Measurements from ENCODE around the gene TTLL11. TPM values are rescaled to one million over a fixed set of nuclear protein-coding genes. Genes with fewer than 3 reads are reported as not detected.

The TTLL11 gene, protein sequence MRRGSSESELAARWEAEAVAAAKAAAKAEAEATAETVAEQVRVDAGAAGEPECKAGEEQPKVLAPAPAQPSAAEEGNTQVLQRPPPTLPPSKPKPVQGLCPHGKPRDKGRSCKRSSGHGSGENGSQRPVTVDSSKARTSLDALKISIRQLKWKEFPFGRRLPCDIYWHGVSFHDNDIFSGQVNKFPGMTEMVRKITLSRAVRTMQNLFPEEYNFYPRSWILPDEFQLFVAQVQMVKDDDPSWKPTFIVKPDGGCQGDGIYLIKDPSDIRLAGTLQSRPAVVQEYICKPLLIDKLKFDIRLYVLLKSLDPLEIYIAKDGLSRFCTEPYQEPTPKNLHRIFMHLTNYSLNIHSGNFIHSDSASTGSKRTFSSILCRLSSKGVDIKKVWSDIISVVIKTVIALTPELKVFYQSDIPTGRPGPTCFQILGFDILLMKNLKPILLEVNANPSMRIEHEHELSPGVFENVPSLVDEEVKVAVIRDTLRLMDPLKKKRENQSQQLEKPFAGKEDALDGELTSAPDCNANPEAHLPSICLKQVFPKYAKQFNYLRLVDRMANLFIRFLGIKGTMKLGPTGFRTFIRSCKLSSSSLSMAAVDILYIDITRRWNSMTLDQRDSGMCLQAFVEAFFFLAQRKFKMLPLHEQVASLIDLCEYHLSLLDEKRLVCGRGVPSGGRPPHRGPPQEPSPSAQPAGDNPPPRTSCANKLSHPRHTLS
- 1 to 10 TPM; 2.5 to 2.6 TPM for total RNA-seq

DNA sequence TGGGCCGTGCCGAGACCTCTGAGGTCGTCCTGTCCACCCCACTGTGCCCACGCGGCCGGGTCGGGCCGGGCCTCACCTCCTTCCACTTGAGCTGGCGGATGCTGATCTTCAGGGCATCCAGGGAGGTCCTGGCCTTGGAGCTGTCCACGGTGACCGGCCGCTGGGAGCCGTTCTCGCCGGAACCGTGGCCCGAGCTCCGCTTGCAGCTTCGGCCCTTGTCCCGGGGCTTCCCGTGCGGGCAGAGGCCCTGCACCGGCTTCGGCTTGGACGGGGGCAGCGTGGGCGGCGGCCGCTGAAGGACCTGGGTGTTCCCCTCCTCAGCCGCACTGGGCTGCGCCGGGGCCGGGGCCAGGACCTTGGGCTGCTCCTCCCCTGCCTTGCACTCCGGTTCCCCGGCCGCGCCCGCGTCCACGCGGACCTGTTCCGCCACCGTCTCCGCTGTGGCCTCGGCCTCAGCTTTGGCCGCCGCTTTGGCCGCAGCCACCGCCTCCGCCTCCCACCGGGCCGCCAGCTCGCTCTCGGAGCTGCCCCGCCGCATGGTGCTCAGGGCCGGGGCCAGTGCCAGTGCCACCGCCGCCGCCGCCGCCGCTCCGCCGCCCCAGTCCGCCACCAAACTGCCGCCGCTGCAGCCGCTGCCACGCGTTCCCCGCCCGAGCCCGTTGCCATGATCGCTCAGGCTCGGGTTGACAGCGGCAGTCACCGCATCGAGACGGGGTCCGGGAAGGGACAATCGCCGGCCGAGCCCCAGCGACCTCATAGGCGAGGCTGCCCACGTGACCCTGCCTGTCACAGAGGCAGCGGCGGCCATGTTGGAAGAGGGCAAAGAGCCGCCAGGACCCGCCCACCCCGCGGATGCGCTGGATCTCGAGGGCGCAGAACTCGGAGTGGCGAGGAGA lies at the start of gene TTLL11:
Gene TTLL11 (minus strand): TSS at position 698 of the 896 bp plus-strand sequence. CDS start 160 bp downstream, at position 538.
- Mint-ChIP-seq H3K4me1 (ENCODE audit: low read depth) (peaks cover 32% of the 10 kb centered on the region), H3K9me3 (no peaks in the 10 kb centered on the region), H3K36me3 (ENCODE audit: insufficient read depth in 2 of 2) (peaks cover 0 to 2% of the 10 kb centered on the region in 2 donors), H3K4me3 (peak within 1 kb of the TSS; percentile 84 to 92), H3K27me3 (ENCODE audit: low read depth) (peaks cover 17% of the 10 kb centered on the region), H3K27ac (peak within 1 kb of the TSS; percentile 60)
- peak; percentile 96 to 98 for DNase-seq
- peak; percentile 96 to 97 for ATAC-seq (replicated peaks in 1 of 2)

DNA sequence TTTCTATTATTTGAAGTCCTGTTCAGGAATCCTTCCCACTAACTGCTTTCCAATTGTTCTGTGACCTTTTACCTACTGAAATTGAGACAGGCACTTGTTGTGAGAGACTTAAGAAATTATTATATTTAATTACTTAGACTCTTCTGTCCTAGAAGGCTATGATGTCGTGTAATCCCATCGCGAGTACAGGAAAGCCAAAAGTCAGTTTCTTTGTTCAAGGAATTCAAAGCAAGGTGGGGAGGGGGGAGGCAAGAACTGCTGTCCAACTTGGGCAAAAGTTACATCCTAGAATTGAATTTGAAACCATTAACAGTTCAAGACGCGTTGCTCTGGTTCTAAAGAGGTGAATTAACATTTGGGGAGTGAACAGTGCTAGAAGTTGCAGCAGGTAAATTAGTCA lies 48.6 kb upstream of the TTLL11 start:
- no peak overlapping the region for H3K27ac Mint-ChIP-seq
- H3K27me3 Mint-ChIP-seq (ENCODE audit: low read depth): no peaks in the 10 kb centered on the region
- H3K4me3 Mint-ChIP-seq: no peak overlapping the region
- H3K36me3 Mint-ChIP-seq (ENCODE audit: insufficient read depth in 2 of 2): peaks cover 3 to 7% of the 10 kb centered on the region in 2 donors
- no peaks in the 10 kb centered on the region for H3K4me1 Mint-ChIP-seq (ENCODE audit: low read depth)
- ATAC-seq (replicated peaks in 1 of 2) (no peak), DNase-seq (no peak)
- H3K9me3 Mint-ChIP-seq: no peaks in the 10 kb centered on the region

DNA sequence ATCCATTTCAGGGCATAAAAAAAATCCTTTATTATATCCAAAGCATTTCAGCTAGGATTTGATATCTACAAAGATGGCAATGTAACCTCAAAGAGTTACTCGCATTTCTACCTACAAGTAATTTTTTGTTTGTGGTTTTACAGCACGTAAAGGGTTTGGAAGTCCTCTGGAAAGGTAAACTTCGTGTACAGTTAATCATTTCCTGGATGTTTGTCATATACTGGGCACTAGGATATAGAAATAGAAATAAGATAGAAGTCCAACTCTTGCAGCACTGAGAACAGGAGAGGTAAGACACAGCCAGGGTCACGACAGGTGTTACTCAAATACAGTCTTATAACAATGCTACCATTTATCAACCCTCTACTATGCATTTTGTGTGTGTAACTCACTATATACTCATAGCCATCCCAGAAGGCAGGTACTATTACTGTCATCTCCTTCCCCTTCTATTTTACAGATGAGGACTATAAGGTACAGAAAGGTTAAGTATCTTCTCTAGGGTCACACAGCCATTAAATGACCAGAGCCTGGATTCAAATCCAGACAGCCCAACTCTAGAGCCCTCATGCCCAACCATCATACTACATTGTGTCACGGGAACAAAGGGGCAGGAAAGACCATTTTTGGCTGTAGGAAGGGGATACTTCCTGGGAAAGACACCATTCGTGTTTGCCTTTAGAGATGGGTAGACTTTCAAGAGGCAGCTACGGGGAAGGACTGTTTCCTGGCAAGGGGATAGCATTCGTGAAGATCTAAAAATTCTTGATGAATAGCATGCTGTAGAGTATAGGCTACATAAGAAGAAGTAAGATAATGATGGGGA lies 47.5 kb upstream of the TTLL11 start:
- Mint-ChIP-seq H3K4me3 (no peak overlapping the region), H3K4me1 (ENCODE audit: low read depth) (no peaks in the 10 kb centered on the region), H3K27me3 (ENCODE audit: low read depth) (no peaks in the 10 kb centered on the region), H3K27ac (no peak overlapping the region), H3K9me3 (no peaks in the 10 kb centered on the region), H3K36me3 (ENCODE audit: insufficient read depth in 2 of 2) (peaks cover 3 to 7% of the 10 kb centered on the region in 2 donors)
- DNase-seq: no peak
- ATAC-seq (replicated peaks in 1 of 2): no peak

DNA sequence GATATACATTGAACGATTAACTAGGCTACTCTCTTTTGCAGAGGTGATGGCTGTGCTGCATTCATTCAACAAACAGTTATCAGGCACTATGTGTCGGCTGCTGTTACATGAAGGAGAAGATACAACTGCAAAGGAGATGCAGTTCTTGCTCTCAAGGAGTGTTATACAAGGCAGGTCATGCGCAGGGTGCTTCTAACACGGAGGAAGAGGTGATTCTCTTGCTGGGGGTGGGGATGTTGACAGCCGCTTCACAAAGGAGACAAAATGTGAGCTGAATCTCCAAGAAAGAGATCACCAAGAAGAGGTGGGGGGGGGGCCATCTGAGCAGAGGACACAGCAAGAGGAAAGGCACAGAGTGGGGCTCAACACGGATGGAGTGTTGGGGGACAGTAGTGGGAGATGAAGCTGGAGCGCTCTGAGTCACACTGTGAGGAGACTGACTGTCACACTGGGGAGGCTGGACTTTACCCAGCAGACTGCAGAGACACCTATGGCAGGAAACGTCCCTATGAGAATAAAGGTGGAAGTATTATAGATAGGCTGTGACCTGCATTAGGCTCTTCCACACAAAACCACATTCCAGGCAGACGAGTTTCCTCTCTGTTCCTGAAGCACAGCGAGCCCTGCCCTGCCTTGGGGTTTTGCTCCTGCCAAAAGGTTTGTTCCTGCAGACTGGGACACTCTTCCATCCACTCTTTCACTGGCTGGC lies 45.6 kb upstream of the TTLL11 start:
- no peak for DNase-seq

DNA sequence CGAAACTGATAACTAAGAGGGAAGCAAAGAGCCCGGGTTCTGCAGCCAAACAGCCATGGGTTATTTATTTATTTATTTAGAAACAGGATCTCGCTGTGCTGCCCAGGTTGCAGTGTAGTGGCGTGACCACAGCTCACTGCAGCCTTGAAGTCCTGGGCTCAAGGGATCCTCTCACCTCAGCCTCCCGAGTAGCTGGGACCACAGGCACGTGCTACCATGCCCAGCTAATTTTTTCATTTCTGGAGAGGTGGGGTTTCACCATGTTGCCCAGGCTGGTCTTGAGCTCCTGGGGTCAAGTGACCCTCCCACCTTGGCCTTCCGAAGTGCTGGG lies 42.4 kb upstream of the TTLL11 start:
- DNase-seq: no peak
- Mint-ChIP-seq H3K27me3 (ENCODE audit: low read depth) (peaks cover 10% of the 10 kb centered on the region), H3K36me3 (ENCODE audit: insufficient read depth in 2 of 2) (peaks cover 0 to 1% of the 10 kb centered on the region in 2 donors), H3K9me3 (no peaks in the 10 kb centered on the region), H3K27ac (no peak overlapping the region), H3K4me1 (ENCODE audit: low read depth) (no peaks in the 10 kb centered on the region), H3K4me3 (no peak overlapping the region)
- ATAC-seq (replicated peaks in 1 of 2): no peak

More for the DNA sequence above, 45.6 kb upstream of the TTLL11 start:
- H3K4me1 Mint-ChIP-seq (ENCODE audit: low read depth): no peaks in the 10 kb centered on the region
- peaks cover 1% of the 10 kb centered on the region in 2 donors for H3K36me3 Mint-ChIP-seq (ENCODE audit: insufficient read depth in 2 of 2)
- no peaks in the 10 kb centered on the region for H3K27me3 Mint-ChIP-seq (ENCODE audit: low read depth)
- no peak overlapping the region for H3K27ac Mint-ChIP-seq
- ATAC-seq (replicated peaks in 1 of 2): no peak
- H3K9me3 Mint-ChIP-seq: no peaks in the 10 kb centered on the region
- H3K4me3 Mint-ChIP-seq: no peak overlapping the region

DNA sequence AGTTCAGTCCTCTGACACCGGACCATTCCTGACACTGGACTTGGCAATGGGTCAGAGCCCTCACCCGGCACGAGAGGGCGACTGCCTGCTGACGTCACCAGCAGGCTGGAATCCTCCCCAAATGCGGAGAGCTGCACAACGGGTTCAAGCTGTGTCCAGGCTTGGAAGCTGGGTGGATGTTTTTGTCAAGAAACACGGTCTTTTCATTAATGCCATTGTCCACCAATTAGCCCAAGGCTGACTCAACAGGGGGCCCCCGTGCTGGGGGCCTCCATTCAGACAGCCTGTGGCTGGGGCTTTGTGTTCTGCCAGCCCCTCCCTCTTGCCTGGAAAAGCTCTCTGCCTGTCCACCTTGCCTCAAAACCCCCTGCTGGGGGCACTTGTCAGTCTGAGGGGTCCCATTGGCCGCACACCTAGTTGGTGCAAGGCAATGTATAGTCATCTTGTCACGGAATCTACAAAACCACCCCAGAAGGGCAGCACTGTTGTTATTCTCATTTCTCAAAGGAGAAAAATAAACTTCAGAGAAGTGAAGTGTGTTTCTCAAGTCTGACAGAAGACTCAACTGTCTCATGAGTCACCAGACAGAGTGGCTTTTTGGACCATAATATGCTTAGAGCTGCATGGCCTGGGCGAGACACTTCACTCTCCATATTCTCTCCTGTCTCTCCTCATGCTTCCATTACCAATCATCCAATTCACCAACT lies 41.9 kb upstream of the TTLL11 start:
- Mint-ChIP-seq H3K36me3 (ENCODE audit: insufficient read depth in 2 of 2) (peaks cover 0 to 1% of the 10 kb centered on the region in 2 donors), H3K4me3 (no peak overlapping the region)

DNA sequence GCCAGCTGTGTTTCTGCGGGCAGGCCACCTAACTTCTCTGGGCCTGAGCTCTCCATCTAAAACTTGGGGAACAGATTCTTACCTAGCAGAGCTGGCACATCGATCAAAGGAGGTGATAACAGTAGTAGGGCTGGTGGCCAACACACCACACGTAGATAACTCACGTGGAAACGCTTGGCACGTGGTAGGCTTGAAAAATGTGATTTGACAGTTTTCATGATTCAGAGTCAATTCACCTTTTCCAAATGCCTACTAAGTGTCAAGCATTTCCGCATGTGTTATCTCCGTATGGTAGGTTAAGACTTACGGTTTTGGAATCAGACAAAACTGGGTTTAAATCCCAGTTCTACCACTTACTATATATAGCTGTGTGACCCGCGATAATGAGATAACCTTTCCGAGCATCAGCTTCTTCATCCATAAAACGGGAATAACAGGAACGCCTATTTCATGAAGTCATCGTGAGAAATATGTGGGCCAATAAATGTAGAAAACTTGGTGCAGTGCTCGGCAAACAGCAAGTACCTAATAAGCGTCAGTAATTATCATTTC lies 41.0 kb upstream of the TTLL11 start:
- peaks cover 10% of the 10 kb centered on the region for H3K27me3 Mint-ChIP-seq (ENCODE audit: low read depth)
- H3K4me1 Mint-ChIP-seq (ENCODE audit: low read depth): no peaks in the 10 kb centered on the region
- no peak for ATAC-seq (replicated peaks in 1 of 2)
- no peaks in the 10 kb centered on the region for H3K9me3 Mint-ChIP-seq
- no peak overlapping the region for H3K4me3 Mint-ChIP-seq
- peaks cover 0 to 1% of the 10 kb centered on the region in 2 donors for H3K36me3 Mint-ChIP-seq (ENCODE audit: insufficient read depth in 2 of 2)
- no peak overlapping the region for H3K27ac Mint-ChIP-seq
- DNase-seq: no peak

More for the DNA sequence above, 41.9 kb upstream of the TTLL11 start:
- no peak overlapping the region for H3K27ac Mint-ChIP-seq
- no peaks in the 10 kb centered on the region for H3K9me3 Mint-ChIP-seq
- DNase-seq: no peak
- H3K4me1 Mint-ChIP-seq (ENCODE audit: low read depth): no peaks in the 10 kb centered on the region
- H3K27me3 Mint-ChIP-seq (ENCODE audit: low read depth): peaks cover 10% of the 10 kb centered on the region
- no peak for ATAC-seq (replicated peaks in 1 of 2)

DNA sequence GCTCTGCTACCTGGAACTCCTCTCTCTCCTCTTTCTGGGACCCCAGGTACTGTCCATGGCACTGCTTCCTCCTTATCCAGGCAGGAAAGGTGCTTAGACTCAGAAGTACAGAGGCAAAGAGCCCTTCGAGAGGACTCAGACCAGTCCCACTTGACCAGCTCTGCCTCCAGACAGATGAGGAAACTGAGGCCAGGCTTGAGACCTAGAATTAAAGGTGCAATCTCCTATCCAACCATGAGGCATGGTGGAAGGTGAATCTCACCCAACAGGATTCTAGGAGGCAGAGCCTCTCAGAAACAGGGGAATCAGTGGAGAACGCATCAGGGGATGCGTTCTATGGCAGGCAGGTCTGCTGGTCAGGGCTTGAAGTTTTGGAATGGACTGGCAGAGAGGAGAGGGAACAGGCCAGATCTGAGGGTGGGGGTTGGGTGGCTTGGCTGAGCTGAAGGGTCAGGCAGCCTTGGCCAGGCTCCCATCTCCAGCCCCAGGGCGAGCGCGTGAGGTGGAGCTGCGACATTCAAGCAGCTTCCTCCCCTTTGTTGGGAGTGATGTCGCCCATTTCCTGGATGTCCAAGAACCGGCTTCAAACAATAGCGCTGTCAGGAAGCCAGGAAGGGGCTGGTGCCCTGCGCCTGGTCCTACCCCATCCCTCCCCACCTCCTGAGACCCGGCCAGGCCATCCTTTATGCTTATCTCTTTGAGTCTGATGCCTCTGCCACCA lies 40.3 kb upstream of the TTLL11 start:
- DNase-seq (no peak), ATAC-seq (replicated peaks in 1 of 2) (no peak)
- peaks cover 10% of the 10 kb centered on the region for H3K27me3 Mint-ChIP-seq (ENCODE audit: low read depth)
- H3K27ac Mint-ChIP-seq: no peak overlapping the region
- H3K36me3 Mint-ChIP-seq (ENCODE audit: insufficient read depth in 2 of 2): peaks cover 0 to 1% of the 10 kb centered on the region in 2 donors
- no peaks in the 10 kb centered on the region for H3K4me1 Mint-ChIP-seq (ENCODE audit: low read depth)
- H3K9me3 Mint-ChIP-seq: no peaks in the 10 kb centered on the region
- H3K4me3 Mint-ChIP-seq: no peak overlapping the region

DNA sequence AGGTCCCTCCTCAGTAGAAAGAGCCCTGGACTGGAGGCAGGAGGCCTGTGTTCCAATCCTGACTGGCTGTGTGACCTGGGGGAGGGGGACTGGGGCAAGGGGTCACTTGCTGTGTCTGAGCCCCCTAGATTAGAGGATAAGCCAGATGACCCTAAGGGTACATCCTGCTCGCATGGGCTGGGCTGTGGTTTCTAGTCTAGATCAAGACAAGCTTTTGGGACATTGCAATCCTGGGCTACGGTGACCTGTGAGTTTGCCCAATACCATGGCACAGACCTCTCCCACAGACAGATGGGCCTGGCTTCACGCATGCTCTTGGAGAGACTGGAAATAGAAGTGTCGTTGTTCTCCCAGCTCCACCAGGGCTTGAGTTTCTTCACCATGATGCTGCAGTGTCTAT lies 39.4 kb upstream of the TTLL11 start:
- no peak for ATAC-seq (replicated peaks in 1 of 2)

DNA sequence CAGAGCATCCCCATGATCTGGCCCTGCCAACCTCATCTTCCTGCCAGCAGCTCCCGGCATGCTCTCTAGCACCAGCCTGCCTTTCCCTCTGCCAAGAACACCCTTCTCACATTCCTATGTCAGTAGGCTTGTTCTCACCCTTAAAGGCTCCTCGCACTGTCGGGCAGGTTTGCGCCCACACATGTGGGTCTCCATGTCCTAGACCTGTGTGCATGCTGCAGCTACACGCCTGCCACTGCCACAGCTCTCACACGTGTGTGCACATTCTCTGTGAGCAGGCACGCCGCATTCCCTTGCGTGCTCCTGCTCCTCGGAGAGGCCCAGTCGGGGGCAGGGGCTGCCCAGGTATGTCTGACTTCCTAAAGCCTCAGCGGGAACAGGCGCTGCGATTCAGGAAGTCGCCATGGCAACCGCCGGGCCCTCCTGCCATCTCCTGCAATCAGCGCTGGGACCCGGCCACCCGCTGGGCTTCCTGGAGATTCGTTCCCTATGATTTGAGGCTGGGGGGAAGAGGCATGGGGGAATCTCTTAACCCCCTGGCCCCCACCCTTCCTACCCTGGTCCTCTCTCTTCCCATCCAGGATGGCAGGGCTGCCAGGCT lies 38.4 kb upstream of the TTLL11 start:
- no peak for DNase-seq
- H3K27me3 Mint-ChIP-seq (ENCODE audit: low read depth): peaks cover 18% of the 10 kb centered on the region
- H3K9me3 Mint-ChIP-seq: no peaks in the 10 kb centered on the region
- H3K36me3 Mint-ChIP-seq (ENCODE audit: insufficient read depth in 2 of 2): no peaks in the 10 kb centered on the region
- no peak overlapping the region for H3K4me3 Mint-ChIP-seq
- no peak for ATAC-seq (replicated peaks in 1 of 2)
- peaks cover 2% of the 10 kb centered on the region for H3K4me1 Mint-ChIP-seq (ENCODE audit: low read depth)
- H3K27ac Mint-ChIP-seq: no peak overlapping the region

More for the DNA sequence above, 39.4 kb upstream of the TTLL11 start:
- peaks cover 11% of the 10 kb centered on the region for H3K27me3 Mint-ChIP-seq (ENCODE audit: low read depth)
- no peaks in the 10 kb centered on the region for H3K9me3 Mint-ChIP-seq
- H3K36me3 Mint-ChIP-seq (ENCODE audit: insufficient read depth in 2 of 2): peaks cover 0 to 1% of the 10 kb centered on the region in 2 donors
- H3K27ac Mint-ChIP-seq: no peak overlapping the region
- no peaks in the 10 kb centered on the region for H3K4me1 Mint-ChIP-seq (ENCODE audit: low read depth)
- DNase-seq: no peak
- no peak overlapping the region for H3K4me3 Mint-ChIP-seq
